Duodenal mucosa (tissue), 2 donors: Measurements from ENCODE around the gene RFTN2.

Source experiments
- H3K27ac ChIP-seq: one replicate; pipeline ENCODE4 v1.7.0; 2013; ENCODE audit warnings: low read depth, low read length
- H3K27me3 ChIP-seq, 2 donors: one replicate each; pipeline ENCODE4 v1.7.0; 2013; ENCODE audit warnings: low read length in 2 of 2, control low read depth in 1 of 2; ENCODE audit not compliant: insufficient read depth in 2 of 2, control insufficient read depth in 1 of 2
- H3K36me3 ChIP-seq, 2 donors: one replicate each; pipeline ENCODE4 v1.7.0; 2013; ENCODE audit warnings: low read length in 2 of 2, control low read depth in 1 of 2; ENCODE audit not compliant: insufficient read depth in 2 of 2, control insufficient read depth in 1 of 2
- H3K4me1 ChIP-seq, 2 donors: one replicate each; pipeline ENCODE4 v1.7.0; 2013; ENCODE audit warnings: low read length in 2 of 2, control low read depth in 1 of 2; ENCODE audit not compliant: insufficient read depth in 2 of 2, control insufficient read depth in 1 of 2
- H3K4me3 ChIP-seq, 2 donors: one replicate each; pipeline ENCODE4 v1.7.0; 2013; ENCODE audit warnings: low read length in 2 of 2, low read depth in 1 of 2
- H3K9ac ChIP-seq, 2 donors: one replicate each; pipeline ENCODE4 v1.7.0; 2013; ENCODE audit warnings: low read length in 2 of 2, low read depth in 1 of 2
- H3K9me3 ChIP-seq, 2 donors: one replicate each; pipeline ENCODE4 v1.7.0; 2013; ENCODE audit warnings: low read length in 2 of 2, control low read depth in 1 of 2; ENCODE audit not compliant: control insufficient read depth in 1 of 2

The RFTN2 gene

DNA sequence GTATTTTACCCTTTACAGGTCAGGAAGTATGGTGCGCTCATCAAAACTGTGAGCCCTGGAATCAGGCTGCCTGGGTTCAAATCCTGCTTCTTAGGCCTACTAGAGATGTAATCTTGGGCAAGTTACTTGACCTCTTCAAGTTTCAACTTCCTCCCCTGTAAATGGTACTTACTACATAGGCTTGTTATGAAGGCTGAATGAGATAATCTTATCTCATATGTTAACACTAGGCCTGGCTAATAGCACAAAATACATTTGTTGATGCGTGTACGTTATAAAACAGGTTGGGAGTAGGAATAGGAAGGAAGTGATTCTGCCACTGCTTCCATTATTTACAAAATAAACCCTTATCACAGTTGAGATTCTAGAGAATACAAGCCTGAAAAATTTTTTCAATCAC lies 1.7 kb upstream of the RFTN2 start:
- Histone ChIP-seq H3K27ac (no peak overlapping the region), H3K27me3 (no peaks in the 10 kb centered on the region), H3K9me3 (no peaks in the 10 kb centered on the region), H3K36me3 (no peaks in the 10 kb centered on the region), H3K9ac (no peak overlapping the region), H3K4me1 (no peaks in the 10 kb centered on the region), H3K4me3 (no peak overlapping the region)

DNA sequence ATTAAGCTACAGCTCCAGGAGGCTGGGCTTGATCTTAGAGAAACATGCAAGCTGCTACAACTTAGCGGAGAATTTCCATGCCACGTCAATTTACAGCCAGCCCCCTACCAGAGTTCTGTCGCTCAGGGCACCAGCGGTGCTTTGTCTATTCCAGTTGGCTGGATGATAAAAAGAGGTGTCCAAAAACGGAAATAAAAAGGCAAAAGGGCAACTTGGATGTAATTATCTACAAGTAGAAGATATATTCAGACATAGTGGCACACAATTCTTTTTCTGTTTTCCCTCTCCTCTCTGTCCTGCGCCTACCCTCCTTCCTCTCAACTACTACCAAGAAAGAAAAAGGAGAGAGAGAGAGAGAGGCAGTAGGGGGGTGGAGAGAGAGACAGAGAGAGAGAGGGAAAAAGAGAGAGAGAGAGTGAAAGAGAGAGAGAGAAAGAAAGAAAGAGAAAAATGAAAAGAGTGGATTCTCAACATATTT lies 363 bp upstream of the RFTN2 start:
- Histone ChIP-seq H3K36me3 (no peaks in the 10 kb centered on the region), H3K27ac (no peak overlapping the region), H3K4me3 (peak overlapping the region; percentile 29 to 43), H3K9me3 (no peaks in the 10 kb centered on the region), H3K4me1 (no peaks in the 10 kb centered on the region), H3K9ac (no peak overlapping the region), H3K27me3 (no peaks in the 10 kb centered on the region)

DNA sequence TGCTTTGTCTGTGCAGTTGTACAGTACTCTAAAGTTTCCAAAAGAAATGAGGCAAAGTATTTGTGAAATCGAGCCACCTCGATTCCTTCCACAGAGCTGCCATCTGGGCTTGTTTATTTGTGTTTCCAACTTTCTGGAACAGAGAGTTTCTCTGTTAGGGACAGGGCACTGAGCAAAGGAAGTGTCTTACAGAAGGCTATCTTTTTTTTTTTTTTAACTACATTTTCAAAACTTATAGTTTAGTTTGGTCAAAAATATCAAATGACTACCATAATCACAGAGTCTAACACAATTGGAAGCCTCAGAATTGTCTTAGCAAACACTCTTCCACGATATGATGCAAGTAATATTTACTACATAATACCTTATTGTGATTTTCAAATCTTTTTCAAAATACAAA lies 796 bp downstream of the RFTN2 start:
- Histone ChIP-seq H3K4me3 (no peak overlapping the region), H3K36me3 (no peaks in the 10 kb centered on the region), H3K27me3 (no peaks in the 10 kb centered on the region), H3K27ac (no peak overlapping the region), H3K4me1 (no peaks in the 10 kb centered on the region), H3K9me3 (no peaks in the 10 kb centered on the region), H3K9ac (no peak overlapping the region)

DNA sequence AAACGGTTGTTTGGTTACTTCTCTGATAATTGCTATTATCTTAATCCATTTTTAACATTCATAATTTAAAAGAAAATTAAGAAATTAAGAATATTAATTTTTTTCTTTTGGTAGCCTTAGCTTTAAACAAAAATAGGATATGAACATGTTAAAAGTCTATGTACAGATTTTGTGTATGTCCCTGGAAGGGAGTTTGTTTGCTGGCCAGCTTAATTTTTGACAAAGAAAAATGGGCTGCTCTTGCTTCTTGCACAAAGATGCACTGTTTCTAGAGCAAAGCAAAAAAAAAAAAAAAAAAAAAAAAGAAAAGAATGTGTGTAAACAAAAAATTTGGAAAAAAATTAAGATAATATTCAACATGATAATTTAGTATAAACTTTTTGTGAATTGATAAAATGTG lies 1.3 kb downstream of the RFTN2 start:
- Histone ChIP-seq H3K4me1 (no peaks in the 10 kb centered on the region), H3K27me3 (no peaks in the 10 kb centered on the region), H3K9me3 (no peaks in the 10 kb centered on the region), H3K36me3 (no peaks in the 10 kb centered on the region), H3K9ac (no peak overlapping the region), H3K4me3 (no peak overlapping the region), H3K27ac (no peak overlapping the region)

DNA sequence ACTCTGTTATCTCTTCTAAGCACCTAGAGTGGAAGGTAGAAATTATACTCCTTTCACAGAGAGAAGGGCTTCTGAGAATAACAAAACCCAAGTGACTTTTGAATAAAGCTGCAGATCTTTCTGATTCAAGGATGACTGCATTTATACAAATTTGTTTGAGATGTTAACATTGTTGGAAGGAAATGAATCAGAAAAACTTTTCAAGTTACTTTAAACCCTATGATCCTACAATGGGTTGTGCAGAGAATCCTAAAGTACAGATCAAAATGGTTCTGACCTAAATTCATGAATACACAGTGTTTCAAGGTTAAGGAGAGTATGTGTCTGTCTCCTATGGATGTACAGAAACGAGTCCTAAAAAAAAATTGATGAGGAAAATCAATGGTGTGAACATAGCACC lies 1.8 kb downstream of the RFTN2 start:
- Histone ChIP-seq H3K4me1 (no peaks in the 10 kb centered on the region), H3K27me3 (no peaks in the 10 kb centered on the region), H3K9ac (no peak overlapping the region), H3K4me3 (no peak overlapping the region), H3K9me3 (no peaks in the 10 kb centered on the region), H3K27ac (no peak overlapping the region), H3K36me3 (no peaks in the 10 kb centered on the region)

DNA sequence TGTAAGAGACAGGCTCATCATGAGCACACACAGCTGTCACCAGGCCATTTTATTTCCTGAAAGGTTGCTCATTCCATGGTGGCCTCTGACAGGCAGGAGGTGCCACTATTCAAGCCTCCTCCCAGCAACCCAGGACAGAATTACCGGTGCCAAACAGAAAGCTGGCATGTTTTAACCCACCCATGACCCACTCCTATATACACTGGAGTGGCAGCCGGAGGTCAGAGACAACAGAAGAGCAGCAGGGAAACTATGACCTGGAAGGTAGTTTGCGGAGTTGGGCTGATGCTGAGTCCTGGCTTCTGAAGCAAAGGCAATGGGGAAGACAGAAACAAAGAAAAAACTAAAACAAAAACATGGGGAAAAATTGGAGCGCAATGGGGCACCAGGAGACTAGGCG lies 2.3 kb downstream of the RFTN2 start:
- Histone ChIP-seq H3K36me3 (no peaks in the 10 kb centered on the region), H3K9me3 (no peaks in the 10 kb centered on the region), H3K9ac (no peak overlapping the region), H3K27me3 (no peaks in the 10 kb centered on the region), H3K27ac (no peak overlapping the region), H3K4me3 (no peak overlapping the region), H3K4me1 (no peaks in the 10 kb centered on the region)

DNA sequence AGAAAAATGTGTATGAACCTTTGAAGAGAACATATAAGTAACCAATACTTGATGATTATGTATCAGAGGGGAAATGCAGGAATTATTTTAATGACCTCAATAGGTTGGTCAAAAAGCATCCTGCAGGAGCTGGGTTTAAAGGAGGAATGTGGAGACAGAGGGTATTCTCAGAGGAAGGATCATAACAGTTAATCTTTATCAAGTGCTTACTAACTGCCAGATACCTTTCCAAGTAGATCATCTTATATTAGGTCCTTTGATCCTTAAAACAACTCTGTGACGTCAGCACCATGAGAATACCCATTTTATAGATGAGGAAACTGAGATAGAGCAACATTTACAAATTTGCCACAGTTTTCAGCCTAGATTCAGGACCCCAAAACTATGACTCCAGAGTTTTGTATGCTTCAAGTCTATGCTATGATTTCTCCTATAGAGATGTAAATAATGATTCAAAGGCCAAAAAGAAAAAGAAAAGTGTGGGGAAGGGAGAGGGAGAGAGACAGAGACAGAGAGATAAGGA lies 3.0 kb downstream of the RFTN2 start:
- Histone ChIP-seq H3K9ac (no peak overlapping the region), H3K36me3 (no peaks in the 10 kb centered on the region), H3K27ac (no peak overlapping the region), H3K4me1 (no peaks in the 10 kb centered on the region), H3K27me3 (no peaks in the 10 kb centered on the region), H3K4me3 (no peak overlapping the region), H3K9me3 (no peaks in the 10 kb centered on the region)

DNA sequence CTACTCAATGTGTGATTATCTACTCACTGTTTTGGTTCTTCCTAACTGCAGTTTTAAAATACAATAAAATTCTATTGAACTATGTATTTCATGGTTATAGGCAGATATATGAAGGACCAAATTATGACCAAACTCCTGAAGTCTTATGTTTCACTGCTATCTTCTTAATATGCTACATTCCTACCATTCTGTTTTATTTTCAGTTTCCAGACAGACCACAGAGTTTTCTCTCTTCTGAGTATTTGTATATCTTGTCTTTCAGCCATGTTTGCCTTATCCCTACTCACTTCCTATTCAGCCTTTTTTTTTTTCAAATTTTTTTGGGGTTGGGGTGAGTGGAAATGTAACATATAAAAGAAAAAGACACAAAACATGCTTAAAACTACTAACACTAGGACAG lies 6.3 kb downstream of the RFTN2 start:
- no peaks in the 10 kb centered on the region for H3K4me1 ChIP-seq
- peaks cover 0 to 3% of the 10 kb centered on the region in 2 donors for H3K9me3 ChIP-seq
- no peak overlapping the region for H3K9ac ChIP-seq
- no peaks in the 10 kb centered on the region for H3K36me3 ChIP-seq
- no peak overlapping the region for H3K4me3 ChIP-seq
- no peaks in the 10 kb centered on the region for H3K27me3 ChIP-seq
- H3K27ac ChIP-seq = no peak overlapping the region

DNA sequence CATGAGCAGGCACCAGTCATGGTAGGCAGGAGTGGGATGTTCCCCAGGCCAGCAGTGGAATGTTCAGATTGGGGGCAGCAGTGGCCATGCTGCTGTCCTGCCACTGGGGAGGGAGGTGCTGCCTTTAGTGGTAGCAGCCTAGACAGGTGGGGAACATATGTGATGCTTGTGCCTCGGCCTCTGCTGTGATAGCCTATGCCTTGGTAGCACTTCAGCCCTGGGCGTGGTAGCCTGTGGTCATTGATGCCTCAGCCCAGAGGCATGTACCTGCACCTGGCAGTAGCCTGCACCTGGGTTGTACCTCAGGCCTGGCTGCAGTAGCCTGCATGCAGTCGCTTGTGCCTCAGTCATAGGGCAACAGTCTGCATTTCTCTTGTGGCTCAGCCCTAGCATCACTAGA lies 7.1 kb downstream of the RFTN2 start:
- Histone ChIP-seq H3K27ac (no peak overlapping the region), H3K27me3 (no peaks in the 10 kb centered on the region), H3K9me3 (peaks cover 0 to 3% of the 10 kb centered on the region in 2 donors), H3K4me3 (no peak overlapping the region), H3K9ac (no peak overlapping the region), H3K4me1 (no peaks in the 10 kb centered on the region), H3K36me3 (no peaks in the 10 kb centered on the region)

DNA sequence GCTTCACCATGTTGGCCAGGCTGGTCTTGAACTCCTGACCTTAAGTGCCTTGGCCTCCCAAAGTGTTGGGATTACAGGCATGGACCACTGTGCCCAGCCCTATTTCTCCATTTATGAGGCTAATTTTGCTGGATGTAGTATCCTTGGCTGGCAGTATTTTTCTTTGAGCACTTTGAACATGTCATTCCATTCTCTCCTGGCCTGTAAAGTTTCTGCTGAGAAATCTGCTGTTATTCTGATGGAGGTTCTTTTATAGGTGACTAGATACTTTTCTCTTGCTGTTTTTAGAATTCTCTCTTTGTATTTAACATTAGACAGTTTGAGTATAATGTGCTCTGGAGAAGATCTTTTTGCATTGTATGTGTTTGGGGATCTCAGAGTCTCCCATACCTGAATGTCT lies 9.1 kb downstream of the RFTN2 start:
- Histone ChIP-seq H3K9ac (no peak overlapping the region), H3K9me3 (peaks cover 0 to 3% of the 10 kb centered on the region in 2 donors), H3K4me1 (no peaks in the 10 kb centered on the region), H3K36me3 (no peaks in the 10 kb centered on the region), H3K4me3 (no peak overlapping the region), H3K27ac (no peak overlapping the region), H3K27me3 (no peaks in the 10 kb centered on the region)

DNA sequence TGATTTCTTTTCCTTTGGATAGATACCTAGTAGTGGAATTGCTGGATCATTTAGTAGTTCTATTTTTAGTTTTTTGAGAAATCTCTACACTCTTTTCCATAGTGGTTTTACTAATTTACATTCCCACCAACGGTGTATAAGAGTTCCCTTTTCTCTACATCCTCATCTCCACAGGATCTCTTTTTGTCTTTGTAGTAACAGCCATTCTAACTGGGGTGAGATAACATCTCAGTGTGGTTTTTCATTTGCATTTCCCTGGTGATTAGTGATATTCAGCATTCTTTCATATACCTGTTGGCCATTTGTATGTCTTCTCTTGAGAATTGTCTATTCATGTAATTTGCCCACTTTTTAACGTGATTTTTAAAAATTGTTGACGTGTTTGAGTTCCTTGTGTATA lies 13.8 kb downstream of the RFTN2 start:
- no peak overlapping the region for H3K27ac ChIP-seq
- no peaks in the 10 kb centered on the region for H3K27me3 ChIP-seq
- H3K9ac ChIP-seq = no peak overlapping the region
- H3K4me3 ChIP-seq = no peak overlapping the region
- no peaks in the 10 kb centered on the region for H3K9me3 ChIP-seq
- H3K4me1 ChIP-seq = no peaks in the 10 kb centered on the region
- H3K36me3 ChIP-seq = no peaks in the 10 kb centered on the region
